ENCODE results near the gene ARAP2.

ARAP2 gene

DNA sequence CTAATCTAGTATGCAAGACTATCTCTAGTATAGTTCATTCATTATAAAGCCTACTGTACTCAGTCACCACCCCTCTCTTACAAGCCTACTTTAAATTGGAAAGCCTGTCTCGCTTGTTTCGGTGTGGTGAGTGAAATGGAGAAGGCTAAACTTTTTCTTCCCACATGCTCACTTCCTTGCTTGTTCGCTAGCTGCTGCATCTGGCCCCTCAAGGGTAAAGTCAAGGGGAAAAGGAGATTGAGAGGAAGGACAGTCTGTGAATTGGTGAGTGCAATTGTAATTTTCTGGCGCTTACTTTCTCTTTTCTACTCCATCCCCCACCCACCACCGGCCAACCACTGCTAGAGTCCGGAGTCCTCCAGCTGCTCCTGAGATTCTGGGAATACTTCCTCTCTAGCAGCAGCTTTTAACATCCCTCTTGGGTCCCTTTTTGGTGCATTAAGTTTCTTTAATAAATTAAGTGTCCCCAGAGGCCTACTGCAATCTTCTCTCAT lies 12.1 kb upstream of the ARAP2 start:
- no peak for DNase-seq (ENCODE audit: low spot score)

DNA sequence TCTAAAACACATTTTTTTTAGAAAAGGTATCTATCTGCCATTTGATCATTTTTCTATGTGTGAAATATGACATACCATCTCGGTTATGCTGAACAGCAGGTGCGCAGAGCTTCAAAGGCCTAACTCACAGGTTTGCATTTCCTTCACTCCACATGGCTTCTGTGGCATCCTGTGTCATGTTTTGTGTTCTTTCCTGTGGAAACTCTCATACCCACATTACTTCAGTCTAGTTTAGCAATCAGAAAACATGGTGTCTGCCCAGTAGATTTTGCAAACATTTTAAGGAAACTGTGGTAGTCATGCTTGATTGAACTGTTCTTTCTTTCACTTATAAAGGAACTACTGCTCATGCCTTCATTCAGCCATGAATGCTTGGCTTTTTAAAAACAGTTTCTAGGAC lies 11.3 kb upstream of the ARAP2 start:
- peak; percentile 79 for DNase-seq (ENCODE audit: low spot score)

DNA sequence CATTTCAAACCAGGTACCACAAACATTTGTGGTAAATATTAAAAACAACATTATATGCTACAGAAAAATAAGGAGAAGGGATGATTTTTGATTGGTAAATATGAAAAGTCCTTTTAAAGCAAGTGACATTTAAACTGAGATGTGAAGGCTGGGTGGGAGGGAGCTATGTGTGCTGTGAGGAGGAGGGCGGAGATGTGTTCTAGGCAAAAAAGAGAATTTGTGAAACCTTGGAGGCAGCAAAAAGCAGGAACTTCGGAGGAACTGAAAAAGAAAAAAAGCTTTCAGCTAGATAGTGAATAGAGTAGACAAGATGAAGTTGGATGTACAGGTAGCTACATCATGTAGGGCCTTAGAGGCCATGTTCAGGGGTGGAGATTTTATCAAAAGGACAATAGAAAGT lies 10.1 kb upstream of the ARAP2 start:
- no peak for DNase-seq (ENCODE audit: low spot score)

DNA sequence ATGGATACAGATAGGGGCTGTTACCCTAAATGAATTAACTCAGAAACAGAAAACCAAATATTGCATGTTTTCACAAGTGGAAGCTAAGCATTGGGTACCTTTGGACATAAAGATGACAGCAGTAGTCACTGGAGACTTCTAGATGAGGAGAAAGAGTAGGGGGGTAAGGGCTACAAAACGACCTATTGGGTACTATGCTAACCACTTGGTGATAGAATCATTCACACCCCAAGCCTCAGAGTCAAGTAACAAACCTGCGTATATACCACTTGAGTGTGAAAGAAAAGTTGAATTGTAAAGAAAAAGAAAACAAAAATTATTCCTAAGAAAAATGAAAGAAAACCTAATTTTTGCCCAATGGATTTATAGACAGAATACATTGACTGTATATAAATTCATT lies 7.7 kb upstream of the ARAP2 start:
- DNase-seq (ENCODE audit: low spot score), result no peak

DNA sequence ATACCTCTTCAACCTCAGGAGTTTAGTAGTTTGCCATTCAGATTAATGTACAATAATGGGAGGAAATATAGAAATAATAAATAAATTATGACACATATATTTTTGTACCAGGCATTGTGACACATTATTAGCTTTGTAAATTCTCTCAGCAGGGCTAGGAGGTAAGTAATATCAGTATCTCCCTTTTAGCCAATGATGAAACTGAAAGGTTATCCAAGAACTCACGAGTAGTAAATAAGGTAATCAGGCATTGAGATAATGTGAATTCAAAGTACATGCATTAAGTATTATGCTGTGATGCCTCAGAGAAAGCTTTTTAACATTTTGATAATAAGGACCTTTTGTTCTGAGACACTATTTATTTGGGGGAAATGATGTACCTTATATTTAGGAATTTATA lies 5.3 kb upstream of the ARAP2 start:
- DNase-seq (ENCODE audit: low spot score), result no peak

DNA sequence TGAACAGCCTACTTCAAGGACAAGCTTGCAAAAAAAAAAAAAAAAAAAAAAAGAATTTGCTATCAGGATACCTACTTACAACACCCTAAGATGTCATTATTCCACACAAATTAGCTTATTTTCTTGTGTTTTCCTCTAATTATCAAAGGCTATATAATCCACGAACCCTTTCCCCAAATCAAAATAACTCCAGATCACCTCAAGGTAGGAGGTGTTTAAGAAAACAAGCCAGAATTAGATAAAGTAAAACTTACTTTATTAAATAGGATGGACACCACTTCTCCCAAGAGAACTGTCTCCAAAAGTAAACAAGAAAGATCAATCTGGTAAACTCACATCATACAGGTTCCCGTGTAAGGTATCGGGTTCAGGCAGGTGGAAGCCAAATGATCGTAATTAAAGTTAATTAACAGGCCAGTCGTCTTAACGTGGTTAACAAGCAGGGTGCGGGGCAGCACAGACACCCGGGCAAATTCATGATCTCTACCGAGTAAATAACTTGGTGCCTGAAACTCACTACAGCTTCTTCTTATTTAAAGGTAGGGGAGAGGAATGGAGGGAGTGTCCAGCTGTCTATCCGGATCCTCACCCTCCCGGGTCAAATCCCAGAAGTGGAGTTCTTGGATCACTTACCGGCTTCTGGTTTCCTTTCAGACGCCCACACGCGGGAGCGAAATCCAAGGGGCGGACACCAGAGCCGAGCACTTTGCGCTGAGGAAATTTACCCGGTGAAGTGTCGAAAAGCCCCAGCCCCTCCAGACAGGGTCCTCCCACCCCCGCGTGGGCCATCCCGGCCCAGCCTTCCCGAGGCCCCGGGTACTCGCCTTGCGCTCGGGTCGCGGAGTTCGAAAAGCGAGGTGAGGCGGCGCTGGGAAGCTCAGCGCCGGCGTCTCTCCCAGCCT lies 708 bp downstream of the ARAP2 start:
- DNase-seq (ENCODE audit: low spot score), result peak; percentile 36

DNA sequence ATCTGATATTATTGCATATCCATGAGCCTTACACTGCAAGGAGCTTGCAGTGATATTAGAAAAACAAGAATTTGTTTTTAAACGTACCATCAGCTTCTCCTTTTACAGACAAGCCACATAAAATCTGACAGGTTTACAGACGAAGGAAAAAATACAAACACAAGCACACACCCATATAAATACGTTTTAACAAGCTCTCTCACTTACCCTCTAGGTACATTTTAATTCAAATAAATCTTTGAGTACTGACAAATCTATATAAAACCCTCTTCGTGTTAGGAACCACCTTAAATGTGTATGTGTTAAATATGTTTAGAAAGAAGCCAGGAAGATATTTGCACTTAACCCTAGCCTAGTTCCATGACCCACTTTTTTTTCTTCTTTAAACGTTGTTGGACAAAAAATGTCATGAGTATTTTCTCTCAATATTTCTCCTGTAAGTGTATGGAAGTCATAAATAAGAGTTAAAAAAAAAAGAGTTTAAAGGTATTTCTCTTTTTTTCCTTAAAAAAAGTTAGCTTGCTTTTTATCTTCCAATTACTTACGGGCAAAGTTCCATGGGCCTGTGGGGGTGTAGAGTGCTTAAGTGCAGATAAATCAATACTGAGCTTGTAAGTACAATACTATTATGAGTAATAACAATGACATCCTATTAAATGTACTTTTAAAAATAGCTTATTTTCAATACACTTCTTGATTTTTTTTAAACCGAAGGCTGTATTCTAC lies 1.5 kb downstream of the ARAP2 start:
- DNase-seq (ENCODE audit: low spot score), result no peak

DNA sequence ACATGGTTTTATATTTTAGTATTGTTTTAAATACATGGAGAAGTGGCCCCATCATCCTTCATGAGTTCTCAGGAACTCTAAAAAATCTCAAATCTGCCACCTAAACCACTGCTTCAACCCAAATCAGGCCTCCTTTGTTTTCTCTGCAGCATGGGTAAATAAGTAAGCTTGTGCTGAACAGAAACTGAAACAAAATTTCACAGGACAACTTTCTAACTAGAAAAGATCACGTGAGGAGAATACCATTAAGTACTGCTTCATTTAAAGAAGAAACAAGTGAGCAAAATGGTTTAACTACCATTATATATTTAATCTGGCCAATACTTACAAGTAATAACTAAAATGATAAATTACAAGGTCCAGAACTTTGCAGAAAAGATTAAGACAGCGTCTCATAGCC lies 2.5 kb downstream of the ARAP2 start:
- peak; percentile 64 for DNase-seq (ENCODE audit: low spot score)

DNA sequence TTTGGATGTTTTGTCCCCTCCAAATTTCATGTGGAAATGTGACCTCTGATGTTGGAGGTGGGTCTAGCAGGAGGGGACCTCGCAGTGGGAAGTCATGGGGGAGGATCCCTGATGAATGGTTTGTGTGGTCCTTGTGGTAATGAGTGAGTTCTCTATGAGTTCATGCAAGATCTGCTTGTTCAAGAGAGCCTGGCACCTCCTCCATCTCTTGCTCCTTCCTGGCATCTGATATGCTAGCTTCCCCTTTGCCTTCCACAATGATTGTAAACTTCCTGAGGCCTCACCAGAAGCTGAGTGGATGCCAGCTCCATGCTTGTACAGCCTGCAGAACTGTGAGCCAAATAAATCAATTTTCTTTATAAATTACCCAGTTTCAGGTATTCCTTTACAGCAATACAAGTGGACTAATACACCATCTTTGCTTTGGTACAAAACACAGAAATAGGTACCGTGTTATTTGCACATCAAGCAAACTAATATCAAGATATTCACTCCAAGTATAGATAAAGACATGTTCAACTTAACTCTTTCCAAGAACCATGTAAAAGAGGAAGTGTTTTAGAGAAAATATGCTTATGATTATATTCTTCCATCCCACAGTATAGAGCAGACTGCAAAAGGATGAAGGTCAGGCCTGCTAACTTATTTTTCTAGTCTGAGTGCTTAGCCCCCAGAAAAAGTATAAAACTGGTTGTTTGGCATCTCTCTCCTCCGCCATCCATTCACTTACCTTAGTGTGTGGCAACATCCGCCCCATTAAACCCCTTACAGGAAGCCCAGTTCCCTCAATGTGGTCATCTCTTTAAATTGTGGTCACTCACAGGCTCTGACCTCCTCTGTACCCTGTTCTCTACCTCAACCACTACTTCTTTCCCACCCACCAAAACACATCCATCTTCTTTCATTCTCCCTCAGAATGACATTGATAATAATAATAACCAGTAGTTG lies 6.7 kb downstream of the ARAP2 start:
- DNase-seq (ENCODE audit: low spot score), result no peak

DNA sequence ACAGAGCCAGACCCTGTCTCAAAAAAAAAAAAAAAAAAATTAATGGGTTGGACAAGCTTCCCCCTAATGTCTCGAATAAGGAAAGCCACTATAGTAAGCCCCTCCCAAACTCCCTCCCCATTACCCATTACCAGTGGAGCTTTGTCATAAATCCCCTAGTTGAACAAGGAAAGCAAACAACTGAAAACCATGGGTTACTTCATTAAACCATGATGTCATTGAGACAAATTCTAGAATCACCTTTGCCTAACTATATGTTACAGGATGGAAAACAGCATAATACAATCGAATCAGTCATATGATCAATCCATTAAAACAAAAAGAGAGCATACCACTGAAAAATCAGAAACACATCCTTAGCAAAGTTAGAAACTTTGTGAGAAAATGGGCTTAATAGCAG lies 8.2 kb downstream of the ARAP2 start:
- no peak for DNase-seq (ENCODE audit: low spot score)

DNA sequence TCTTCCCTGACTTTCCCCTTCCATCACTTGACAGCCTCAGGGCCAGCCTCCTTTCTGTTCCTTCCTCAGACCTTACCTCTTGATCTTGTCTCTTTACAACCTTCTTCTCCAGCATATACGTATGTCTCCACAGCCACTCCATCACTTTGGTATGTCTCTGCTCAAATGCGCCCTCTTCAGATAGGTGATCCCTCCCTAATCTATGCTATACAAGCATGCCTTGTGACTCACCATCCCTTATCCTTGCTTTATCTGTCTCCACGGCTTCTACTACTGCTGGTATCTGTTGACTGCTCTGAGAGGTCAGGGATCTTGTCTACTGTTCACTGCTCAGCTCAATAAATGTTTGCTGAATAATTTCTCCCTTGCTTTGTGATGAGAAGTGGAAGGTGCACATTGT lies 9.0 kb downstream of the ARAP2 start:
- no peak for DNase-seq (ENCODE audit: low spot score)

DNA sequence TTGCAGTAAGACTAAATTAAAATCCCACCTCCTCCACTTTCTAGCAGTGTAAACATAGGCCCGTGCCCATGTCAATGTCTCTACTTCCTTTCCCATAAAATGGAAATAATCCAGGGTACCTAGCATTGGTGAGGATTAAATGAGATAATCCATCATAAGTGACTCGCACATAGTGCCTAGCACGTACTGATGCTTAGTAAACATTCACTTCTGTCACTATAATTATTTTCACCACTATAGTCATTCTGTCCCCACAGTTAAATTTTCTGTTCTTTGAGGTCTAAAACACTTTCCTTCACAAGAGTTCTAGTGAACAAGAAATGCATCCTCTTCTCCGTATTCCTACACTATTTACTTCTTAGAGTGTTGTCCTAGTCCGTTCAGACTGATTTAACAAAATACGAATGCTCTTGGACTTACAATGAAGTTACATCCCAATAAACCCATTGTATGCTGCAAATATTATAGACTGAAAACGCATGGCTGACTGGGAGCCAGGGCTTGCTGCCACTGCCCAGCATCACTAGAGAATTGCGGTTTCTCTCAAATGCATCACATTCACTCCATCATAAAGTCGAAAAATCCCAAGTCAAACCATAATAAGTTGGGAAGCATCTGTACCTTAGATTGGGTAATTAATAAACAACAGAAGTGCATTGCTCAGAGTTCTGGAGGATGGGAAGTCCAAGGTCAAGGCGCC lies 10.6 kb downstream of the ARAP2 start:
- no peak for DNase-seq (ENCODE audit: low spot score)

DNA sequence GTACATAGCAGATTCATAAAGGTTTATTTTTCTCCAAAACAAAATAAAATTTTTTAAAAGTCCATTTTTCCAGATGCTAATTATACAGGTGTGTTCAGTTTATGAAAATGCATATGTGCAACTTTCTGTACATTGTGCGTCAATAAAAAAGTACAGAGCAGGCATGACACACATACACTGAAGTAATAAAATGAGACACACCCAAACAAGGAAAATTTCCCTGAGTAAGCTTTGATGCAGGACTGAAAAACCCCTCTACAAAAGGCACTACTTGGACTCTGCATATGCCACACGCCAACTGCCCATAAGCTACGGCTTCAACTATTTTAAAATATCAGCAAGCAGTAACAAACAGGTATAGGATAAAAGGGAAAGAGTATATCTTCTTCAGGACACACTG lies 13.8 kb downstream of the ARAP2 start:
- DNase-seq (ENCODE audit: low spot score), result no peak

DNA sequence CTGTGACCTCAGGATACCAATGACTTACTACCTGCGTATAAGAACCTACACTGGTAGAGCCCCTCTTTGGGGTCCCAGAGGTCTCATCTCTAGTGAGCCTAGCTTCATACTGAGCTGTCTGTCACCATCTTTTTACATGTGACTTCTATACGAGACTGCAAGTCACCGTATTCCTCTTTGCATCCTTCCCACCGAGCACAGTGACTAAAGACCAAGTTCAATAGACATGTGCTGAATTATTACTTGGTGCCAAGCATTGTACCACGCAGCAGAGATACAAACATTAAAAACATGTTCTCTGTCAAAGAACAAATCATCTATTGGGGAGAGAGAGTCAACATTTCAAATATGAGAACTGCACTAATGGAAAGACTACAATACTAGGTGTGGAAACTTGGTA lies 16.4 kb downstream of the ARAP2 start:
- DNase-seq (ENCODE audit: low spot score), result no peak

DNA sequence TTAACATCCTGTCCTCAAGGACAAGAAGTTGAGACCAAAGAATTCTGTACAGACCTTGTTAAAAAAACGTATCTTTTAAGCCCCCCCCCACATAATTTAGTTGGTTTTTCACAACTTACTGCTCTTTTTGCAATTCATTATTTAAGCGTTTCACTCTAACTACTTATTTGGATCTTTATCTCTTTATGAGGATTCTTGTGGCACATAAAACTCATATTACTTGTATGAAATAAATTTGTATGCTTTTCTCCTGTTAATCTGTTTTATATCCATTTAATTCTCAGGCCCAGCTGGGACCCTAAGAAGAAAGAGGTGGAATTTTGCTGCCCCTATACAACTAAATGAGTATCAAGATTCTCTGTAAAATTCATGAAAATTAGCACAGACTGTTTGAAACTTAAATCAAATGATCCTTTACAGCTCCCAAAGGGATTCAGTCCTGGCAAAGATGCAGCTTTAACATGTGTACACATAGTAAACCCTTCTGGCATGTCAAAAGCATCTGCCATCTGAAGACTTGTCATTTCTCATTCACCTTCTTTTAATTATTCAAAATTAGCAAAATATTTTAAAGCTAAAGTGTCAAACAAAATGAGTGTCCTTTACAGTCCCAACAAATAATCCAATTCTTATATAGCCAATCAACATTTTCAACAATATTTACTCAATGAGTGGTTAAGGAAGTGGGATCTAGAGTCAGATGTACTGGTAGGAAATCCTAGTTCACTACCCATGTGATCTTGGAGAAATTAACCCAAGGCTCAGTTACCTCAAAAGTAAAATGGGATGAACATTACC lies 17.7 kb downstream of the ARAP2 start:
- no peak for DNase-seq (ENCODE audit: low spot score)

DNA sequence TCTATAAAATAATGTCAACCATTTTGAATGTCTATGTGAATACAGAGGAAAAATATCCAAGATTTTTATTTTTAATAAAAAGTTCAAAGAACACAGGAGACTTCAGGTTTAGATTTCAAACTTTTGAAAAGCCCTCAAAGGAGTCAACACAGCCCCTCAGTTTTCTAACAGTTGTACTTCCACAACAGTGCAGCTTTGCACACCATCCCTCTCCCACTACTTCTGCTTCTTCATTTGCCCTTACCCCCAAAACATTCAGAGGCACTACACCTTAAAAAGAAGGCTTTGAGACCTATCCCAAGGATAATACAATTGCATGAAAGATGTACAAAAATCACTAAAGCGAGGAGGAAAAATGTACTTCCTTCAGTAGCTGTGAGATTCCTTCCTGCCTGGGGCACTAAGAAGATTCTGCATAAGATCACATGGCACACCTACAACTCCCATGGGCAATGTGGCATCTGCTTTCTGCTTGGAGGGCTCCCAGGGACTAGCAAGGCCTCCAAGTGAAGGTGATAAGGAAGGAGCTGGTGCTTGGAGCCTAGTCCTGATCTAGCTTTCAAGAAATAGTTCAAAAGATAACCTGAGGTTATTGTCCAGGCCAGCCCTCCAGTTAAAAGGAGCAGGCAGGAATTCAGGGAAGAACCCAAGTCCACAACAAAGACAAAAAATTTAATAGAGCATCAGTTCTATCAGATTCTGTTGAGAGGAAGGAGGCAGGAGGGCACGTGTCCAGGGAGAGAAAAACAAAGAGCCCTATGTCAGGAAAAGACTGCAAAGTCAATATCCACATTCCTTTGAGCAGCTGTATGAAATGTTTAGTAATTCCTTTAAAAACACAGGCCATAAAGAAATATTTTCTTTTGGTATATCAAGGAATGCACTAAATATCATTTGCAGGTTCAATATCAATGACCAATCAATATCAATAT lies 19.1 kb downstream of the ARAP2 start:
- no peak for DNase-seq (ENCODE audit: low spot score)

DNA sequence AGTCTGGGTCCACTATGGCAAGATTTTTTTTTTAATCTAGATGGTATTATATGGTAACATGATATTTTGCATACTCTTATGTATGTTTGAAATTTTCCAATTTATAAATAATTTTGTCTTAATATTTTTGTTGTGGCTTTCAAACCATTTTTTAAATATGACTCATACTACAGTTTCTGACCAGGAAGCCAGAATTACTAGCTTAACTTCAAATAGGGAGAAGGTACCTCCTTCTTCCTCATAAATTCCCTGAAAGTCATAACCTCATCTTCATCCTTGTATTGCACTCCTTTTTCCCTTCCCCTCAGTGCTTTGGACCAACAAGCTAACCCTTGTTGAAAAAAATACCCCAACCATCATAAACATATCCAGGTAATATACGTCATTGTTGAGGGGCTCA lies 21.6 kb downstream of the ARAP2 start:
- no peak for DNase-seq (ENCODE audit: low spot score)

DNA sequence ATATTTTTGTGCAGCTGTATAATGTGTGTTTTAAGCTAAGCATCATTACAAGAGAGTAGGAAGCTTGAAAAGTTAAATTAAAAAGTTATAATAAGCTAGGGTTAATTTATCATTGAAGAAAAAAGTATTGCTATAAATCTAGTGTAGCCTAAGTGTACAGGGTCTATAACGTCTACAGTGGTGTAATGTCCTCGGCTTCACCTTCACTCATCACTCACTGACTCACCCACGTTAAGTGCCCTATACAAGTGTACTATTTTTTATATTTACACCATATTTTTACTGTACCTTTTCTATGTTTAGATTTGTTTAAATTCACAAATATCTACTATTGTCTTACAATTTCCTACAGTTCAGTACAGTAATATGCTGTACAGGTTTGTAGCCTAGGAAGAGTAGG lies 23.5 kb downstream of the ARAP2 start:
- no peak for DNase-seq (ENCODE audit: low spot score)

DNA sequence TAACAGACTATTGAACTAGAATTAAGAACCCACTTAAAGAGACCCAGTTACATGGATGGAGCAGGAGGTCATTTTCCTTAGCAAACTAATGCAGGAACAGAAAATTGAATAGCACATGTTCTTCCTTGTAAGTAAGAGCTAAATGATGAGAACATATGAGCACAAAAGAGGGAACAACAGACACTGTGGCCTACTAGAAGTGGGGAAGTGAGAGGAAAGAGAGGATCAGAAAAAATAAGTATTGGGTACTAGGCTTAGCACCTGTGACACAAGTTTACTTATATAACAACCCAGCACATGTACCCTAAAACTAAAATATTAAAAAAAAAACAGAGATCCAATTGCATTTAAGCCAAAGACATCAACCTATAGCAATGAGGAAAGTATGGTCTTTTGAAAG lies 26.2 kb downstream of the ARAP2 start:
- DNase-seq (ENCODE audit: low spot score), result no peak

DNA sequence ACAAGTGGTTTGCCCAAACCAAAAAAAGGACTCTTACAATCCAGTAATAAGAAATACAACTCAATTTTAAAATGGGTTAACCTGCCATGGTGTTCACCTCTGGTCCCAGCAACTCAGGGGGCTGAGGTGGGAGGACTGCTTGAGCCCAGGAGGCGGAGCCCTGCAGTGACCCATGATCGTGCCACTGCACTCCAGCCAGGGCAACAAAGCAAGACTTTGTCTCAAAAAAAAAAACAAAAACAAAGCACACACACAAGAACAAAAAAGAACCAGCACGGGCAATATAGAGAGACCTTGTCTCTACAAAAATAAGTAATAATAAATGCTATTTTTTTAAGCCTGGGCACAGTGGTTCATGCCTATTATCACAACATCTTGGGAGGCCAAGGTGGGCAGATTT lies 28.7 kb downstream of the ARAP2 start:
- no peak for DNase-seq (ENCODE audit: low spot score)
